Endothelial cell of umbilical vein (primary cell): ENCODE data around the gene CTH. TPM values are rescaled to one million over a fixed set of nuclear protein-coding genes. Genes with fewer than 3 reads are reported as not detected.

Experiments
- BruUV-seq: library from RNA; stranded (reverse); fragments of 400-500 nt; replicated peaks from 2 replicates; lab custom pipeline; 2021; lab: Mats Ljungman, UMichigan
- CTCF ChIA-PET: fragments of 300-600, 350-600 bp; sonication (Branson Sonifier 250); formaldehyde crosslinking; loops from one replicate; lab custom pipeline; 2021; ENCODE audit warnings: antibody characterized with exemption, inconsistent platforms; lab: Charles Lee
- POLR2A ChIA-PET: fragments of 300-600, 350-600 bp; sonication (Branson Sonifier 250); formaldehyde crosslinking; loops from one replicate; lab custom pipeline; 2021; ENCODE audit warnings: antibody characterized with exemption, inconsistent platforms; lab: Charles Lee
- DNase-seq: peaks from one replicate; pipeline ENCODE4 v3.0.0-alpha.2; 2011; ENCODE audit warnings: low read depth, low spot score
- FAIRE-seq: peaks from 2 replicates; lab custom pipeline; 2011; peaks lifted over from hg19 to GRCh38; lab: Jason Lieb, UNC
- H2AFZ ChIP-seq: 2 replicates; pipeline ENCODE4 v1.6.0; 2012; ENCODE audit warnings: low read depth, low read length, control low read depth, inconsistent platforms
- H3K27ac ChIP-seq: 2 replicates; pipeline ENCODE4 v1.5.1; 2011; ENCODE audit warnings: low read depth, mild to moderate bottlenecking, control low read depth, low read length, moderate library complexity; ENCODE audit not compliant: insufficient read depth
- H3K27me3 ChIP-seq, 2 experiments: 2 replicates each; pipeline versions ENCODE4 v1.6.0 to v1.6.1; 2011; ENCODE audit warnings: low read length in 2 of 2, mixed read lengths in 1 of 2; ENCODE audit not compliant: control insufficient read depth in 2 of 2, insufficient read depth in 2 of 2
- H3K36me3 ChIP-seq, 2 experiments: 2 replicates in 1 of 2; 3 replicates in 1 of 2; pipeline ENCODE4 v1.5.1; 2011; ENCODE audit warnings: low read length in 2 of 2, mild to moderate bottlenecking in 1 of 2, moderate library complexity in 1 of 2; ENCODE audit not compliant: control insufficient read depth in 2 of 2, insufficient read depth in 2 of 2; ENCODE audit errors: extremely low read depth in 1 of 2
- H3K4me1 ChIP-seq: 3 replicates; pipeline ENCODE4 v1.5.1; 2011; ENCODE audit warnings: mild to moderate bottlenecking, low read length; ENCODE audit not compliant: control insufficient read depth, insufficient read depth; ENCODE audit errors: extremely low read depth
- H3K4me2 ChIP-seq: 2 replicates; pipeline ENCODE4 v1.6.1; 2011; ENCODE audit warnings: low read length, control low read depth, mixed read lengths; ENCODE audit not compliant: insufficient read depth
- H3K4me3 ChIP-seq, 3 experiments: fragments of 200-600 bp in 1 of 3; sonication (generic), shearing (Covaris generic) in 1 of 3; replicated peaks in 1 of 3; 2 replicates each; pipeline ENCODE4 v1.5.1; 2011 to 2016; ENCODE audit warnings: control low read depth in 3 of 3, low read length in 3 of 3, mild to moderate bottlenecking in 2 of 3, inconsistent platforms in 1 of 3, low read depth in 1 of 3, moderate library complexity in 1 of 3; ENCODE audit not compliant: insufficient read depth in 1 of 3
- H3K79me2 ChIP-seq: 2 replicates; pipeline ENCODE4 v1.6.0; 2012; ENCODE audit warnings: low read length, inconsistent platforms; ENCODE audit not compliant: control insufficient read depth, insufficient read depth
- H3K9ac ChIP-seq: replicated peaks from 2 replicates; pipeline ENCODE3; 2011; ENCODE audit warnings: low read length, control low read depth; ENCODE audit not compliant: insufficient read depth; ENCODE audit errors: extremely low read depth
- H3K9me1 ChIP-seq: replicated peaks from 3 replicates; pipeline ENCODE4 v1.6.0; 2011; ENCODE audit warnings: mild to moderate bottlenecking, low read length; ENCODE audit not compliant: control insufficient read depth, insufficient read depth; ENCODE audit errors: extremely low read depth
- H3K9me3 ChIP-seq: replicated peaks from 2 replicates; pipeline ENCODE4 v1.5.1; 2012; ENCODE audit warnings: low read length, inconsistent platforms; ENCODE audit not compliant: control insufficient read depth, insufficient read depth
- H4K20me1 ChIP-seq: replicated peaks from 2 replicates; pipeline ENCODE3; 2011; ENCODE audit warnings: mild to moderate bottlenecking, low read length; ENCODE audit not compliant: control insufficient read depth, insufficient read depth; ENCODE audit errors: extremely low read depth
- CTCF ChIP-seq, 2 donors: IDR thresholded peaks; 1 replicate in 1 of 2; 2 replicates in 1 of 2; pipeline ENCODE4 v1.5.1; 2011; ENCODE audit warnings: low read length in 2 of 2, mild to moderate bottlenecking in 2 of 2, moderate library complexity in 2 of 2, control low read depth in 1 of 2, inconsistent platforms in 1 of 2, low read depth in 1 of 2; ENCODE audit not compliant: insufficient read depth in 1 of 2; ENCODE audit errors: extremely low read depth in 1 of 2
- EZH2 ChIP-seq: IDR thresholded peaks from 2 replicates; pipeline ENCODE4 v1.6.1; 2012; ENCODE audit warnings: borderline replicate concordance, low read depth, mild to moderate bottlenecking, moderate library complexity, low read length, inconsistent platforms; ENCODE audit not compliant: severe bottlenecking
- FOS ChIP-seq: IDR thresholded peaks from 2 replicates; pipeline ENCODE4 v1.6.1; 2011; ENCODE audit warnings: mild to moderate bottlenecking, low read length, moderate library complexity, borderline replicate concordance; ENCODE audit not compliant: insufficient read depth
- GATA2 ChIP-seq: IDR thresholded peaks from 2 replicates; pipeline ENCODE4 v1.7.0; 2011; ENCODE audit warnings: low read depth, mild to moderate bottlenecking, moderate library complexity, mixed read lengths, low read length; ENCODE audit not compliant: insufficient read length, insufficient read depth
- JUN ChIP-seq: IDR thresholded peaks from 2 replicates; pipeline ENCODE4 v1.6.1; 2011; ENCODE audit warnings: borderline replicate concordance, low read depth; ENCODE audit not compliant: insufficient read length, insufficient read depth
- MYC ChIP-seq: IDR thresholded peaks from one replicate; pipeline ENCODE4 v1.6.1; 2011; ENCODE audit warnings: mild to moderate bottlenecking, low read depth, low read length
- POLR2A ChIP-seq: IDR thresholded peaks from 2 replicates; pipeline ENCODE4 v1.6.1; 2012; ENCODE audit warnings: low read depth, mild to moderate bottlenecking, control low read depth, low read length
- POLR2AphosphoS5 ChIP-seq: IDR thresholded peaks from 2 replicates; pipeline ENCODE4 v1.6.1; 2012; ENCODE audit warnings: low read depth, mild to moderate bottlenecking, control low read depth, low read length, moderate library complexity; ENCODE audit not compliant: insufficient read depth
- dilution Hi-C: fragments of 300-500 bp; cut with MboI; formaldehyde crosslinking; loops from one replicate; pipeline ENCODE4 v1.15.0; 2019; ENCODE audit warnings: low sequenced_read_pairs; ENCODE audit not compliant: extremely low pct_ligation_motif_present
- intact Hi-C: fragments of 100-400 bp; cut with micrococcal nuclease; formaldehyde crosslinking; loops from one replicate; pipeline ENCODE4 v1.10.0; 2022
- polyA plus RNA-seq, 4 experiments: library from polyadenylated mRNA; depleted of rRNA in 3 of 4; stranded (reverse) in 3 of 4; unstranded in 1 of 4; fragments of >200 nt; gene quantifications; 2 replicates each; pipeline versions ENCODE4 v1.2.1 to v1.2.3, GENCODE V29; 2011 to 2012; ENCODE audit warnings: missing spikeins in 1 of 4
- total RNA-seq: library from RNA; stranded (reverse); gene quantifications from 2 replicates; pipeline ENCODE4 v1.2.3, GENCODE V29; 2021
- TF ChIP-seq, protein P1 (sequence below): IDR thresholded peaks from 2 replicates; pipeline ENCODE4 v1.6.1; 2011; ENCODE audit not compliant: insufficient read depth, insufficient read length

Gene CTH
- total and polyA plus RNA-seq, 2 donors (not counting 3 experiments of a cell fraction or from before 2014, with no cell fraction given), result 1.7 to 2.6 TPM

GRCh38 chr1:70487459-70487815, 76.4 kb downstream of the CTH start:
- Histone ChIP-seq H3K9me3 (no peaks in the 10 kb centered on the region), H3K79me2 (no peaks in the 10 kb centered on the region), H2AFZ (no peak overlapping the region), H3K4me1 (no peaks in the 10 kb centered on the region), H3K9me1 (no peaks in the 10 kb centered on the region), H3K9ac (no peak overlapping the region), H3K4me3 (no peak overlapping the region), H3K4me2 (no peak overlapping the region), H3K36me3 (no peaks in the 10 kb centered on the region), H3K27ac (no peak overlapping the region), H3K27me3 (no peaks in the 10 kb centered on the region), H4K20me1 (no peaks in the 10 kb centered on the region)
- dilution Hi-C loops, result no loop called here
- ChIA-PET CTCF (interaction anchor here (0.9 to 2.2 kb wide), 8 partner anchors 14 to 750 kb away, joined by 3 to 18 read pairs (median 4); no protein-coding TSS in a partner anchor), POLR2A (no interaction called here)
- FAIRE-seq (no peak), DNase-seq (no peak)
- TF ChIP-seq MYC, result no peak
- no peak for TF ChIP-seq FOS
- TF ChIP-seq POLR2A, result no peak
- no peak for TF ChIP-seq POLR2AphosphoS5
- no peak for TF ChIP-seq EZH2
- TF ChIP-seq GATA2, result no peak
- TF ChIP-seq, protein P1, sequence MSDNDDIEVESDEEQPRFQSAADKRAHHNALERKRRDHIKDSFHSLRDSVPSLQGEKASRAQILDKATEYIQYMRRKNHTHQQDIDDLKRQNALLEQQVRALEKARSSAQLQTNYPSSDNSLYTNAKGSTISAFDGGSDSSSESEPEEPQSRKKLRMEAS, result no peak
- TF ChIP-seq CTCF (IDR thresholded peaks at IDR 0.05; ENCODE audit: extremely low read depth in 1 of 2, insufficient read depth in 1 of 2, low read depth in 1 of 2, low read length in 2 of 2), result no peak
- TF ChIP-seq JUN, result no peak
- intact Hi-C loops, result loop anchor here (2.0 to 5.0 kb wide), 2 partner anchors 235 to 453 kb away; no protein-coding TSS in a partner anchor
- BruUV-seq, result no TSS peak
